GM12878 (cell line): Measurements from ENCODE around the gene WWC2.

Experiments used
- CTCF ChIP-seq, 3 experiments: IDR thresholded peaks in 2 of 3; conservative IDR thresholded peaks in 1 of 3; 2 replicates each; pipeline ENCODE4 v1.5.1; 2011; ENCODE audit warnings: low read depth in 3 of 3, low read length in 3 of 3, mild to moderate bottlenecking in 3 of 3, control low read depth in 2 of 3, moderate library complexity in 2 of 3, inconsistent platforms in 1 of 3, mixed read lengths in 1 of 3; ENCODE audit not compliant: control insufficient read depth in 2 of 3, insufficient read depth in 1 of 3; ENCODE audit errors: extremely low read depth in 1 of 3
- POLR2A ChIP-seq: IDR thresholded peaks from 2 replicates; pipeline ENCODE4 v1.6.1; 2011; ENCODE audit warnings: low read depth, mild to moderate bottlenecking, low read length

GRCh38 chr4:183178201-183178600, 79.1 kb downstream of the WWC2 start:
- no peak for TF ChIP-seq CTCF (IDR thresholded peaks at IDR 0.05 in 2 of 3, conservative IDR thresholded peaks at IDR 0.05 in 1 of 3; ENCODE audit: control insufficient read depth in 2 of 3, extremely low read depth in 1 of 3, insufficient read depth in 1 of 3, low read depth in 3 of 3, low read length in 3 of 3)
- no peak for TF ChIP-seq POLR2A
